Kidney epithelial cell (primary cell): ENCODE results near the gene TIPRL. TPM values are rescaled to one million over a fixed set of nuclear protein-coding genes. Genes with fewer than 3 reads are reported as not detected.
A peak's percentile ranks its signal among the peaks of the same experiment; 100 is the strongest.

Experiments
- DNase-seq: peaks from one replicate; pipeline ENCODE4 v3.0.0-alpha.2; 2010; ENCODE audit warnings: low read depth
- H3K27me3 ChIP-seq: 2 replicates; pipeline ENCODE4 v1.6.0; 2011; ENCODE audit warnings: low read length; ENCODE audit not compliant: control insufficient read depth, insufficient read depth
- H3K36me3 ChIP-seq: 2 replicates; pipeline ENCODE4 v1.5.1; 2011; ENCODE audit warnings: low read length; ENCODE audit not compliant: control insufficient read depth, insufficient read depth
- H3K4me3 ChIP-seq: 2 replicates; pipeline ENCODE4 v1.5.1; 2011; ENCODE audit warnings: low read depth, mild to moderate bottlenecking, control low read depth, low read length
- CTCF ChIP-seq: IDR thresholded peaks from 2 replicates; pipeline ENCODE4 v1.5.1; 2011; ENCODE audit warnings: mild to moderate bottlenecking, moderate library complexity, low read length, control low read depth, inconsistent platforms; ENCODE audit not compliant: insufficient read depth, poor library complexity, severe bottlenecking
- total RNA-seq: library from RNA; depleted of rRNA; stranded (reverse); fragments of >200 nt; gene quantifications from 2 replicates; pipeline ENCODE4 v1.2.3, GENCODE V29; 2015

Gene TIPRL
- total RNA-seq, 1 donor from 2014 or later: 49.0 TPM

- Histone ChIP-seq H3K4me3 (no peak overlapping the region), H3K27me3 (no peaks in the 10 kb centered on the region), H3K36me3 (no peaks in the 10 kb centered on the region)
- DNase-seq: no peak
- no peak for TF ChIP-seq CTCF
Observed at GRCh38 chr1:168221275-168221674, 42.5 kb downstream of the TIPRL start.

- no peak for TF ChIP-seq CTCF
- H3K27me3 ChIP-seq: no peaks in the 10 kb centered on the region
- DNase-seq: no peak
- H3K4me3 ChIP-seq: no peak overlapping the region
- no peaks in the 10 kb centered on the region for H3K36me3 ChIP-seq
Observed at GRCh38 chr1:168223261-168223660, 44.5 kb downstream of the TIPRL start.

GRCh38 chr1:168223681-168224540 lies 45.1 kb downstream of the TIPRL start:
- TF ChIP-seq CTCF: no peak
- H3K27me3 ChIP-seq: no peaks in the 10 kb centered on the region
- H3K4me3 ChIP-seq: no peak overlapping the region
- H3K36me3 ChIP-seq: no peaks in the 10 kb centered on the region
- DNase-seq: no peak

GRCh38 chr1:168224991-168225390 lies 46.2 kb downstream of the TIPRL start:
- no peaks in the 10 kb centered on the region for H3K27me3 ChIP-seq
- no peak for DNase-seq
- no peaks in the 10 kb centered on the region for H3K36me3 ChIP-seq
- no peak for TF ChIP-seq CTCF
- no peak overlapping the region for H3K4me3 ChIP-seq

GRCh38 chr1:168225476-168226190 lies 46.9 kb downstream of the TIPRL start, which contains the start of gene SFT2D2:
TSS of gene SFT2D2 (plus strand) at chr1:168226004. CDS start at chr1:168226080, 76 bp downstream.
- TF ChIP-seq CTCF: no peak
- Histone ChIP-seq H3K4me3 (peak within 1 kb of the TSS; percentile 90), H3K27me3 (no peaks in the 10 kb centered on the region), H3K36me3 (no peaks in the 10 kb centered on the region)
- no peak for DNase-seq
